Liver (tissue), 9 donors: ENCODE results near the gene LINC01488. TPM values are rescaled to one million over a fixed set of nuclear protein-coding genes. Genes with fewer than 3 reads are reported as not detected.

Experiments used
- DNase-seq: peaks from one replicate; pipeline ENCODE4 v3.0.0-alpha.2; 2017; ENCODE audit warnings: low spot score
- H3K27ac ChIP-seq, 2 donors: one replicate each; pipeline ENCODE4 v1.7.0; 2013; ENCODE audit warnings: inconsistent platforms in 2 of 2, low read length in 2 of 2, control low read depth in 1 of 2, low read depth in 1 of 2, mild to moderate bottlenecking in 1 of 2
- H3K27me3 ChIP-seq, 4 donors: one replicate each; pipeline versions ENCODE4 v1.6.1 to v1.7.0; 2013; ENCODE audit warnings: low read length in 3 of 4, inconsistent platforms in 1 of 4, mild to moderate bottlenecking in 1 of 4, moderate library complexity in 1 of 4; ENCODE audit not compliant: control insufficient read depth in 4 of 4, insufficient read depth in 4 of 4
- H3K36me3 ChIP-seq, 4 donors: one replicate each; pipeline versions ENCODE4 v1.6.1 to v1.7.0; 2013; ENCODE audit warnings: low read length in 3 of 4, mild to moderate bottlenecking in 3 of 4, low read depth in 1 of 4, moderate library complexity in 1 of 4; ENCODE audit not compliant: control insufficient read depth in 4 of 4, insufficient read depth in 3 of 4
- H3K4me1 ChIP-seq, 4 donors: one replicate each; pipeline versions ENCODE4 v1.6.1 to v1.7.0; 2013; ENCODE audit warnings: low read length in 3 of 4, mild to moderate bottlenecking in 3 of 4, moderate library complexity in 1 of 4; ENCODE audit not compliant: control insufficient read depth in 4 of 4, insufficient read depth in 4 of 4
- H3K4me3 ChIP-seq, 3 donors: one replicate each; pipeline versions ENCODE4 v1.6.1 to v1.7.0; 2013; ENCODE audit warnings: low read length in 3 of 3, control low read depth in 1 of 3, low read depth in 1 of 3, mild to moderate bottlenecking in 1 of 3
- H3K9ac ChIP-seq, 2 donors: one replicate each; pipeline ENCODE4 v1.7.0; 2013; ENCODE audit warnings: low read length in 2 of 2, mild to moderate bottlenecking in 2 of 2, moderate library complexity in 2 of 2, control low read depth in 1 of 2, low read depth in 1 of 2
- H3K9me3 ChIP-seq, 4 donors: one replicate each; pipeline versions ENCODE4 v1.6.1 to v1.7.0; 2013; ENCODE audit warnings: low read length in 3 of 4; ENCODE audit not compliant: control insufficient read depth in 4 of 4
- FOXA2 ChIP-seq: IDR thresholded peaks from 2 replicates; pipeline ENCODE4 v1.6.1; 2016; ENCODE audit warnings: antibody characterized with exemption
- GABPA ChIP-seq, 2 donors: IDR thresholded peaks in 1 of 2; conservative IDR thresholded peaks in 1 of 2; 2 replicates each; pipeline ENCODE4 v1.6.1; 2016; ENCODE audit warnings: antibody characterized with exemption in 2 of 2, mild to moderate bottlenecking in 1 of 2, moderate library complexity in 1 of 2
- HNF4A ChIP-seq, 2 donors: conservative IDR thresholded peaks; 2 replicates each; pipeline ENCODE4 v1.6.1; 2016; ENCODE audit warnings: antibody characterized with exemption in 2 of 2, mild to moderate bottlenecking in 2 of 2
- HNF4G ChIP-seq: IDR thresholded peaks from 2 replicates; pipeline ENCODE4 v1.6.1; 2016; ENCODE audit warnings: antibody characterized with exemption
- JUND ChIP-seq, 2 donors: IDR thresholded peaks; 2 replicates each; pipeline ENCODE4 v1.6.1; 2016; ENCODE audit warnings: antibody characterized with exemption in 2 of 2
- NR2F2 ChIP-seq: IDR thresholded peaks from 2 replicates; pipeline ENCODE4 v1.6.1; 2016; ENCODE audit warnings: antibody characterized with exemption
- RAD21 ChIP-seq, 2 donors: IDR thresholded peaks; 2 replicates each; pipeline ENCODE4 v1.6.1; 2016; ENCODE audit warnings: antibody characterized with exemption in 2 of 2, mild to moderate bottlenecking in 2 of 2
- RXRA ChIP-seq, 2 donors: IDR thresholded peaks; 2 replicates each; pipeline ENCODE4 v1.6.1; 2017 to 2018; ENCODE audit warnings: antibody characterized with exemption in 2 of 2, mild to moderate bottlenecking in 1 of 2
- SP1 ChIP-seq: IDR thresholded peaks from 2 replicates; pipeline ENCODE4 v1.6.1; 2018; ENCODE audit warnings: antibody characterized with exemption, mild to moderate bottlenecking
- YY1 ChIP-seq: IDR thresholded peaks from 2 replicates; pipeline ENCODE4 v1.6.1; 2016; ENCODE audit warnings: antibody characterized with exemption, mild to moderate bottlenecking
- WGBS: extraction: QIAGEN DNeasy Blood & Tissue Kit; methylation state at CpG from one replicate; pipeline ENCODE4 v1.1.7; 2013; 5-methylcytosine and 5-hydroxymethylcytosine counted together
- polyA plus RNA-seq, 2 donors: library from polyadenylated mRNA; stranded (reverse) in 1 of 2; unstranded in 1 of 2; fragments of 200-250 nt in 1 of 2; fragments of >200 nt in 1 of 2; fragmentation: Nextera tagmentation in 1 of 2; extraction: Ambion mirVana in 1 of 2; gene quantifications; one replicate each; pipeline versions ENCODE4 v1.2.1 to v1.2.3, GENCODE V29; 2013 to 2015
- total RNA-seq, 2 donors: library from RNA; depleted of rRNA; stranded (reverse); fragments of >200 nt; gene quantifications; one replicate each; pipeline ENCODE4 v1.2.3, GENCODE V29; 2014
- TF ChIP-seq, protein P1 (sequence below): IDR thresholded peaks from 2 replicates; pipeline ENCODE4 v1.6.1; 2016; ENCODE audit warnings: antibody characterized with exemption, mild to moderate bottlenecking
- TF ChIP-seq, protein P2 (sequence below): fragments of 150-350 bp; IDR thresholded peaks from 2 replicates; pipeline ENCODE4 v1.5.1; 2017; ENCODE audit warnings: improper control_type of control experiment, low read depth, low read length; ENCODE audit not compliant: missing input control
- TF ChIP-seq, protein P3 (sequence below): IDR thresholded peaks from 2 replicates; pipeline ENCODE4 v1.6.1; 2016; ENCODE audit warnings: antibody characterized with exemption
- TF ChIP-seq, protein P4 (sequence below): IDR thresholded peaks from 2 replicates; pipeline ENCODE4 v1.6.1; 2016; ENCODE audit warnings: antibody characterized with exemption
- donor health status: healthy.
- donor health status: healthy.
- donor health status: healthy.
- donor health status: healthy.
- donor health status: healthy.

The LINC01488 gene
- total and polyA plus RNA-seq, 4 donors: 0.05 to 2.3 (median 0.60) TPM

DNA sequence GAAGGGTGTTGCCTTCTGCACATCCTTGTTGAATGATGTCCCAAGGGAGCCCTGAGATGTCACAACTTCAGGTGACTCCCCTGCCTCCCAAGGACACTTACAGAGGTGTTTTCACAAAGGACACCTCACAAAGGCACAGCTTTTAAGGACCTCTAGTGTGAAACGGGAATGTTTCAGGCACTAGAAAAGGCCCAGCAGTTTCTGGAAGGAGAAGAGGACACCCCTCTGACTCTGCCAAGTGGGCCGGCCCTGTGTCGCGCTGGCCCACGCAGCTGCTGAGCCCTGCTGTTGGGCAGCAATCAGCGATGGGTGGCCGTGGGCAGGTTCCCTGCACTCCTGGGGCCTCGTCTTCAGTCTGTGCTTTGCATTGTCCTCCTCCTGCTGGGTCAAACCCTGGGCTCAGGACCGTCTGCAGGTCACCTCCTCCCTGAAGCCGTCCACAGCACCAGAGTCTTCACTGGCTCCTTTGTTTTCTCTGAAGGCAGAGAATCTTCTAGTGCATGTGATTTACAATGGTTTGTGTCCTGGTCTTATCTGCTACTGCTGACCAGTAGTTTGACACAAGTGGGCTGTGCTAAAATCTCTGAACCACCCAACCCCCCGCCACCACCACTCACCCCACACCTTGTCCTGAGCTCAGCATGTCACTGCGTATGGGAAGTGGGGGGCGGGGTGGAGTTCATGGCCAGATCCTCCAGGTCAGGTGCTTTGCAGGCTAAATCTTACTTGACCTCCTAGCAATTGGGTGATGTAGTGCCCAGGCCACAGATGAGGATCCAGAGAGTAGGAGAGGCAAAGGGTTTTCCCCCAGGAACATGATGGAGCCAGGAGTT, 3.2 kb downstream of the LINC01488 start:
- H3K36me3 ChIP-seq: no peaks in the 10 kb centered on the region
- no peaks in the 10 kb centered on the region for H3K27me3 ChIP-seq
- no peak overlapping the region for H3K9ac ChIP-seq
- no peaks in the 10 kb centered on the region for H3K9me3 ChIP-seq
- H3K4me3 ChIP-seq: no peak overlapping the region
- no peak for TF ChIP-seq SP1
- TF ChIP-seq JUND (IDR thresholded peaks at IDR 0.05): no peak
- TF ChIP-seq, protein P1, sequence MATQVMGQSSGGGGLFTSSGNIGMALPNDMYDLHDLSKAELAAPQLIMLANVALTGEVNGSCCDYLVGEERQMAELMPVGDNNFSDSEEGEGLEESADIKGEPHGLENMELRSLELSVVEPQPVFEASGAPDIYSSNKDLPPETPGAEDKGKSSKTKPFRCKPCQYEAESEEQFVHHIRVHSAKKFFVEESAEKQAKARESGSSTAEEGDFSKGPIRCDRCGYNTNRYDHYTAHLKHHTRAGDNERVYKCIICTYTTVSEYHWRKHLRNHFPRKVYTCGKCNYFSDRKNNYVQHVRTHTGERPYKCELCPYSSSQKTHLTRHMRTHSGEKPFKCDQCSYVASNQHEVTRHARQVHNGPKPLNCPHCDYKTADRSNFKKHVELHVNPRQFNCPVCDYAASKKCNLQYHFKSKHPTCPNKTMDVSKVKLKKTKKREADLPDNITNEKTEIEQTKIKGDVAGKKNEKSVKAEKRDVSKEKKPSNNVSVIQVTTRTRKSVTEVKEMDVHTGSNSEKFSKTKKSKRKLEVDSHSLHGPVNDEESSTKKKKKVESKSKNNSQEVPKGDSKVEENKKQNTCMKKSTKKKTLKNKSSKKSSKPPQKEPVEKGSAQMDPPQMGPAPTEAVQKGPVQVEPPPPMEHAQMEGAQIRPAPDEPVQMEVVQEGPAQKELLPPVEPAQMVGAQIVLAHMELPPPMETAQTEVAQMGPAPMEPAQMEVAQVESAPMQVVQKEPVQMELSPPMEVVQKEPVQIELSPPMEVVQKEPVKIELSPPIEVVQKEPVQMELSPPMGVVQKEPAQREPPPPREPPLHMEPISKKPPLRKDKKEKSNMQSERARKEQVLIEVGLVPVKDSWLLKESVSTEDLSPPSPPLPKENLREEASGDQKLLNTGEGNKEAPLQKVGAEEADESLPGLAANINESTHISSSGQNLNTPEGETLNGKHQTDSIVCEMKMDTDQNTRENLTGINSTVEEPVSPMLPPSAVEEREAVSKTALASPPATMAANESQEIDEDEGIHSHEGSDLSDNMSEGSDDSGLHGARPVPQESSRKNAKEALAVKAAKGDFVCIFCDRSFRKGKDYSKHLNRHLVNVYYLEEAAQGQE: no peak
- TF ChIP-seq NR2F2: no peak
- no peak for TF ChIP-seq FOXA2
- no peak for TF ChIP-seq RAD21 (IDR thresholded peaks at IDR 0.05)
- no peak for TF ChIP-seq RXRA (IDR thresholded peaks at IDR 0.05)
- no peak for TF ChIP-seq YY1
- TF ChIP-seq HNF4G: no peak
- TF ChIP-seq, protein P2, sequence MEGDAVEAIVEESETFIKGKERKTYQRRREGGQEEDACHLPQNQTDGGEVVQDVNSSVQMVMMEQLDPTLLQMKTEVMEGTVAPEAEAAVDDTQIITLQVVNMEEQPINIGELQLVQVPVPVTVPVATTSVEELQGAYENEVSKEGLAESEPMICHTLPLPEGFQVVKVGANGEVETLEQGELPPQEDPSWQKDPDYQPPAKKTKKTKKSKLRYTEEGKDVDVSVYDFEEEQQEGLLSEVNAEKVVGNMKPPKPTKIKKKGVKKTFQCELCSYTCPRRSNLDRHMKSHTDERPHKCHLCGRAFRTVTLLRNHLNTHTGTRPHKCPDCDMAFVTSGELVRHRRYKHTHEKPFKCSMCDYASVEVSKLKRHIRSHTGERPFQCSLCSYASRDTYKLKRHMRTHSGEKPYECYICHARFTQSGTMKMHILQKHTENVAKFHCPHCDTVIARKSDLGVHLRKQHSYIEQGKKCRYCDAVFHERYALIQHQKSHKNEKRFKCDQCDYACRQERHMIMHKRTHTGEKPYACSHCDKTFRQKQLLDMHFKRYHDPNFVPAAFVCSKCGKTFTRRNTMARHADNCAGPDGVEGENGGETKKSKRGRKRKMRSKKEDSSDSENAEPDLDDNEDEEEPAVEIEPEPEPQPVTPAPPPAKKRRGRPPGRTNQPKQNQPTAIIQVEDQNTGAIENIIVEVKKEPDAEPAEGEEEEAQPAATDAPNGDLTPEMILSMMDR: no peak
- TF ChIP-seq GABPA (IDR thresholded peaks at IDR 0.05 in 1 of 2, conservative IDR thresholded peaks at IDR 0.05 in 1 of 2): no peak
- no peak for TF ChIP-seq HNF4A (conservative IDR thresholded peaks at IDR 0.05)
- TF ChIP-seq, protein P3, sequence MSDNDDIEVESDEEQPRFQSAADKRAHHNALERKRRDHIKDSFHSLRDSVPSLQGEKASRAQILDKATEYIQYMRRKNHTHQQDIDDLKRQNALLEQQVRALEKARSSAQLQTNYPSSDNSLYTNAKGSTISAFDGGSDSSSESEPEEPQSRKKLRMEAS: no peak
- TF ChIP-seq, protein P4, sequence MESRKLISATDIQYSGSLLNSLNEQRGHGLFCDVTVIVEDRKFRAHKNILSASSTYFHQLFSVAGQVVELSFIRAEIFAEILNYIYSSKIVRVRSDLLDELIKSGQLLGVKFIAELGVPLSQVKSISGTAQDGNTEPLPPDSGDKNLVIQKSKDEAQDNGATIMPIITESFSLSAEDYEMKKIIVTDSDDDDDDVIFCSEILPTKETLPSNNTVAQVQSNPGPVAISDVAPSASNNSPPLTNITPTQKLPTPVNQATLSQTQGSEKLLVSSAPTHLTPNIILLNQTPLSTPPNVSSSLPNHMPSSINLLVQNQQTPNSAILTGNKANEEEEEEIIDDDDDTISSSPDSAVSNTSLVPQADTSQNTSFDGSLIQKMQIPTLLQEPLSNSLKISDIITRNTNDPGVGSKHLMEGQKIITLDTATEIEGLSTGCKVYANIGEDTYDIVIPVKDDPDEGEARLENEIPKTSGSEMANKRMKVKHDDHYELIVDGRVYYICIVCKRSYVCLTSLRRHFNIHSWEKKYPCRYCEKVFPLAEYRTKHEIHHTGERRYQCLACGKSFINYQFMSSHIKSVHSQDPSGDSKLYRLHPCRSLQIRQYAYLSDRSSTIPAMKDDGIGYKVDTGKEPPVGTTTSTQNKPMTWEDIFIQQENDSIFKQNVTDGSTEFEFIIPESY: no peak
- 74% methylated on average over 13 of the region's 13 CpGs for WGBS
- H3K4me1 ChIP-seq: peaks cover 10 to 40% (median 22%) of the 10 kb centered on the region in 4 donors
- DNase-seq: peak; percentile 46
- peak overlapping the region; percentile 2 to 32 for H3K27ac ChIP-seq
